Muscle layer of duodenum (tissue), 2 donors: ENCODE measurements around the gene SLC25A4.
"Not testable (repeated sequence)": the region's sequence is repeated elsewhere in the genome, so short reads cannot be mapped to it uniquely, and the experiment has no call there.

Experiments used
- H3K27ac ChIP-seq: one replicate; pipeline ENCODE4 v1.7.0; 2013; ENCODE audit warnings: mild to moderate bottlenecking, low read length
- H3K27me3 ChIP-seq: one replicate; pipeline ENCODE4 v1.7.0; 2013; ENCODE audit warnings: low read depth, mild to moderate bottlenecking, control low read depth, low read length
- H3K36me3 ChIP-seq, 2 donors: one replicate each; pipeline ENCODE4 v1.7.0; 2013; ENCODE audit warnings: low read length in 2 of 2, control low read depth in 1 of 2, mild to moderate bottlenecking in 1 of 2; ENCODE audit not compliant: insufficient read depth in 2 of 2, control insufficient read depth in 1 of 2
- H3K4me1 ChIP-seq, 2 donors: one replicate each; pipeline ENCODE4 v1.7.0; 2013; ENCODE audit warnings: low read length in 2 of 2, mild to moderate bottlenecking in 2 of 2, control low read depth in 1 of 2, moderate library complexity in 1 of 2; ENCODE audit not compliant: insufficient read depth in 2 of 2, control insufficient read depth in 1 of 2
- H3K4me3 ChIP-seq, 2 donors: one replicate each; pipeline ENCODE4 v1.7.0; 2013; ENCODE audit warnings: low read length in 2 of 2, low read depth in 1 of 2, mild to moderate bottlenecking in 1 of 2
- H3K9me3 ChIP-seq, 2 donors: one replicate each; pipeline ENCODE4 v1.7.0; 2013; ENCODE audit warnings: low read length in 2 of 2, control low read depth in 1 of 2, mild to moderate bottlenecking in 1 of 2; ENCODE audit not compliant: control insufficient read depth in 1 of 2
- donor health status: healthy.

The SLC25A4 gene

GRCh38 chr4:185186769-185187168, 43.7 kb downstream of the SLC25A4 start:
- no peak overlapping the region for H3K4me3 ChIP-seq
- no peaks in the 10 kb centered on the region for H3K9me3 ChIP-seq
- peaks cover 8 to 9% of the 10 kb centered on the region in 2 donors for H3K36me3 ChIP-seq
- peaks cover 4 to 9% of the 10 kb centered on the region in 2 donors for H3K4me1 ChIP-seq
- no peaks in the 10 kb centered on the region for H3K27me3 ChIP-seq
- no peak overlapping the region for H3K27ac ChIP-seq

GRCh38 chr4:185189606-185190305, 46.7 kb downstream of the SLC25A4 start:
- Histone ChIP-seq H3K27me3 (no peaks in the 10 kb centered on the region), H3K36me3 (peaks cover 8 to 9% of the 10 kb centered on the region in 2 donors), H3K27ac (no peak overlapping the region), H3K4me1 (peaks cover 0 to 9% of the 10 kb centered on the region in 2 donors), H3K4me3 (no peak overlapping the region), H3K9me3 (peaks cover 0 to 2% of the 10 kb centered on the region in 2 donors)

DNA sequence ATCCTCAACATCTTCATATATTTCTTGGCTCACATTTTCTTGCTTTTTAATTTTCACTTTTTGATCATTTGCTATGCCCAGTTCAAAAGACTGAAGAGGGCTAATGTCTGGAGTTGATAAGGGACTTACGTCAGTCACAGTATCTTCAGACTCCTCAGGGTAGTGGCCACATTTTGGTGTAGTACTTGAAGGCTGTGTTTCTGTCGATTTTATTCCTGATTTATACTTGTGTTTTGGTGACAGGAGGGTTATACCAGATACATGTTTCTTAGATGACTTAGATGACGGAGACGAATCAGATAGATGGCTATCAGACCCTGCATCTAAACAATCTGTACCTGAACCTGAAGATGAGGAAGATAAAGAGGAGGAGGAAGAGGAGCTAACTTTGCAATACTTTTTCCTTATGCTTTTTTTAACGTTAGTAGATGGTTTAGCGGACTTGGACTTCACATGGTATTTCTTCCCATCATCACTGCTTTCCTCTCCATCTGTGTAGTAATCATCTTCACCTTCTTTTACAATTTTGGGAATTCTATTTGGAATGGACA, 47.3 kb downstream of the SLC25A4 start:
- H3K9me3 ChIP-seq, result peaks cover 0 to 2% of the 10 kb centered on the region in 2 donors
- H3K27me3 ChIP-seq, result no peaks in the 10 kb centered on the region
- peaks cover 0 to 9% of the 10 kb centered on the region in 2 donors for H3K4me1 ChIP-seq
- no peak overlapping the region for H3K4me3 ChIP-seq
- H3K27ac ChIP-seq, result no peak overlapping the region
- peaks cover 8 to 9% of the 10 kb centered on the region in 2 donors for H3K36me3 ChIP-seq

DNA sequence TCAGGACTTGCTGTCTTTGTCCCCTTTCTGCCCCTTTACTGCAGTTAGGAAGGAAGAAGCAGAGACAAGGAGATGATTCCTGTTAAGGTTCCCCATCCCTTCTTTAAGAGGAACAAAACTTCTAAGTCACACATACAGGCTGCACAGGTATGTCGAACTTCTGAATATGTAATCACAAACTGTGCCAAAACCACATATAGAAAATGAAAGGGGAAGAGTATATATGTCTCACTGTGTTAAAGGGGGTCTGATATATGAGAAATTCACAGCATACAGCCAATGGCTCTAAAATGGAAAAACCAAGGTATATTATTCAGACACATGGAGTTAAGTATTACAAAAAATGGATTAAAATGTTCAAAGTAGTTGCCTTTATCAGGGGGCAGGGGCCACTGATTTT, 49.0 kb downstream of the SLC25A4 start:
- H3K9me3 ChIP-seq, result peaks cover 0 to 2% of the 10 kb centered on the region in 2 donors
- no peak overlapping the region for H3K4me3 ChIP-seq
- H3K36me3 ChIP-seq, result peaks cover 8 to 9% of the 10 kb centered on the region in 2 donors
- H3K4me1 ChIP-seq, result peaks cover 0 to 5% of the 10 kb centered on the region in 2 donors
- no peak overlapping the region for H3K27ac ChIP-seq
- no peaks in the 10 kb centered on the region for H3K27me3 ChIP-seq

- peaks cover 5 to 7% of the 10 kb centered on the region in 2 donors for H3K36me3 ChIP-seq
- no peak overlapping the region for H3K27ac ChIP-seq
- H3K4me3 ChIP-seq, result no peak overlapping the region
- H3K9me3 ChIP-seq, result peaks cover 0 to 2% of the 10 kb centered on the region in 2 donors
- H3K4me1 ChIP-seq, result no peaks in the 10 kb centered on the region
- no peaks in the 10 kb centered on the region for H3K27me3 ChIP-seq
Observed at GRCh38 chr4:185194924-185195888, 52.1 kb downstream of the SLC25A4 start.

DNA sequence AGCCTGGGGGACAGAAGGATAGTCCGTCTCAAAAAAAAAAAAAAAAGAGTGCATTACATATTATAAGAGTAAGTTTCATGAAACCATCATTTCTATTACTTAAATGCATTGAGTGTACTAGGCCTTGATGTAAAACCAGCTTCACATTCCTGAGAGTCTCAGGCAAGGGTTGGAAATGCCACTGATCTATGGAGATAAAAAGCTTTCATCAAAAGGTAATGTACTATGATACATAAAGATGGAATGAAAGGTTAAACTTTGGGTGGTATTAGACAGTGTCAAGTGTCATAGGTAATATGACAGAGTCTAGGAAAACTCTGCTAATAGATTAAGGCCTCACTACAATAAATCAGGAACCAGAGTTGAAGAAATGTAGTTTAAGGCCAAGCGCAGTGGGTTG, 53.4 kb downstream of the SLC25A4 start:
- Histone ChIP-seq H3K4me3 (no peak overlapping the region), H3K36me3 (no peaks in the 10 kb centered on the region), H3K27ac (no peak overlapping the region), H3K27me3 (no peaks in the 10 kb centered on the region), H3K9me3 (peaks cover 0 to 2% of the 10 kb centered on the region in 2 donors), H3K4me1 (no peaks in the 10 kb centered on the region)

DNA sequence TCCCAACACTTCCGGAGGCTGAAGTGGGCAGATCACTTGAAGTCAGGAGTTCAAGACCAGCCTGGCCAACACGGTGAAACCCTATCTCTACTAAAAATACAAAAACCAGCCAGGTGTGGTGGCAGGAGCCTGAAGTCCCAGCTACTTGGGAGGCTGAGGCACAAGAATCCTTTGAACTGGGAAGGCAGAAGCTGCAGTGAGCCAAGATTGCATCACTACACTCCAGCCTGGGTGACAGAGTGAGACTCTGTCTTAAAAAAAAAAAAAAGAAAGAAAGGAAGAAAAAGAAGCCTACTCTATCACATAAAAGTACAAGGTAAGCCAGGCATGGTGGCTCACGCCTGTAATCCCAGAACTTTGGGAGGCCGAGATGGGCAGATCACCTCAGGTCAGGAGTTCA, 55.1 kb downstream of the SLC25A4 start:
- not testable (repeated sequence) for H3K9me3 ChIP-seq, H3K27me3 ChIP-seq, H3K4me3 ChIP-seq, H3K27ac ChIP-seq, H3K36me3 ChIP-seq, H3K4me1 ChIP-seq
